ENCODE measurements around the gene AGAP1.
"Not testable (repeated sequence)": the region's sequence is repeated elsewhere in the genome, so short reads cannot be mapped to it uniquely, and the experiment has no call there.

The AGAP1 gene

GRCh38 chr2:236131073-236131692, 637.3 kb downstream of the AGAP1 start:
- H3K4me3 ChIP-seq (ENCODE audit: low read depth, low read length), result no peak overlapping the region
- DNase-seq (ENCODE audit: low read depth), result no peak
- no peak for TF ChIP-seq CTCF (IDR thresholded peaks at IDR 0.05; ENCODE audit: control insufficient read depth, extremely low read depth, insufficient read depth)

DNA sequence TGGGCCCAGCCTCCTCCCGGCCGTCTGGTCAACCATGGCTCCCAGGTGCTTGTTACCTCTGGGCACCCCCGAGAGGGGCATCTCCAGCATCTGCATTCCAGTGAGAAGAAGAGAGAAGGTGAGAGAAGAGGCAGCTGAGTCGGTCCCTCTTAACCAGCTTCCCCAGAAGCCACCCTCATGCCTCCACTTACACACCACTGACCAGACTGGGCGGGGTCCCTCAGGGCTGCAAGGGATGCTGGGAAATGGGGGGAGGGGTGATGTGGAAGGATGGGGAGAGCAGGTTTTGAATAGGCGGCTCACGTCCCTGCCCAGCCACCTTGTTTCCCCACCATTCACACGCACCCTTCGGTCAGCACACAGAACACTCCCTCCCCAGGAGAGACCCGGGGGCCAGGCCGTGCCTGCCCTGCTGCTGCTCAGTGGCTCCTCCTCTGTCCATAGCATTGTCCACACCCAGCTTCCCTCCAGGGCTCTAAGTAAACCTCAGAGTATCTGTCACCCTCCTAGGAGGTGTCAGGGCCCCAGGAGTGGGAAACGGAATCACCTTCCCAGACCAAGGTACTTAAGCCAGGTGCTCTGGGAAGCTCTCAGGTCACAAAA, 639.7 kb downstream of the AGAP1 start:
- no peak for TF ChIP-seq CTCF (IDR thresholded peaks at IDR 0.05; ENCODE audit: control insufficient read depth, extremely low read depth, insufficient read depth)
- DNase-seq (ENCODE audit: low read depth), result no peak
- no peak overlapping the region for H3K4me3 ChIP-seq (ENCODE audit: low read depth, low read length)

- TF ChIP-seq CTCF (IDR thresholded peaks at IDR 0.05; ENCODE audit: control insufficient read depth, extremely low read depth, insufficient read depth), result no peak
- DNase-seq (ENCODE audit: low read depth), result no peak
- no peak overlapping the region for H3K4me3 ChIP-seq (ENCODE audit: low read depth, low read length)
Observed at GRCh38 chr2:236136538-236136937, 642.7 kb downstream of the AGAP1 start.

DNA sequence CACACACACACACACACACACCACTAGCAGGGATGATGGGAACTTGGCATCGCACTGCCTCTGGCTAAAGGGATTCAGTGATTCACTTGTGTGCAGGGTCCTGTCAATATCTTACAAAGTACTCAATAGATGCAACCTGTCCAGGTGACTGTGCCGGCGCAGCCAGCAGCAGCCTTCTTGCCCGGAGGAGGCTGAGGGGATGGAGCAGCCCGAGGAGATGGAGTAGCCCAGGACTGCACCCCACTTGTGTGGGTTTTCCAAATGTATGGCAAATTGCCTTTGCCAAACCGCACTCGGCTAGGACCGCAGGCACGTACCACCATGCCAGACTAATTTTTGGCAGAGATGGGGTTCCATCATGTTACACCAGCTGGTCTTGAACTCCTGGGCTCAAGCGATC, 643.2 kb downstream of the AGAP1 start:
- TF ChIP-seq CTCF (IDR thresholded peaks at IDR 0.05; ENCODE audit: control insufficient read depth, extremely low read depth, insufficient read depth), result no peak
- H3K4me3 ChIP-seq (ENCODE audit: low read depth, low read length), result no peak overlapping the region
- DNase-seq (ENCODE audit: low read depth), result no peak

DNA sequence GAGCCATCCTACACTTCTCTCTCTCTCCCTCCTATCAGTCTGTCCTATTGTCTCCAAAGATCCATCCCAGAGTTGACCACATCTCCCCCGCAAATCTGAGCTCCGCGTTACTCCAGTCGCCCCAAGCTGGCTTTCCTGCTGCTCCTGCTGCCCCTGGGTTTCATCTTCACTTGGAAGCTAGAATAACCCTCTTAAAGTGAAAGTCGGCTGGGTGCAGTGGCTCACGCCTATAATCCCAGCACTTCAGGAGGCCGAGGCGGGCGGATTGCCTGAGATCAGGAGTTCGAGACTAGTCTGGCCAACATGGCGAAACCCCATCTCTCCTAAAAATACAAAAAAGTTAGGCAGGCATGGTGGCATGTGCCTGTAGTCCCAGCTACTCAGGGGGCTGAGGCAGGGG, 647.8 kb downstream of the AGAP1 start:
- not testable (repeated sequence) for H3K4me3 ChIP-seq (ENCODE audit: low read depth, low read length); DNase-seq (ENCODE audit: low read depth)

DNA sequence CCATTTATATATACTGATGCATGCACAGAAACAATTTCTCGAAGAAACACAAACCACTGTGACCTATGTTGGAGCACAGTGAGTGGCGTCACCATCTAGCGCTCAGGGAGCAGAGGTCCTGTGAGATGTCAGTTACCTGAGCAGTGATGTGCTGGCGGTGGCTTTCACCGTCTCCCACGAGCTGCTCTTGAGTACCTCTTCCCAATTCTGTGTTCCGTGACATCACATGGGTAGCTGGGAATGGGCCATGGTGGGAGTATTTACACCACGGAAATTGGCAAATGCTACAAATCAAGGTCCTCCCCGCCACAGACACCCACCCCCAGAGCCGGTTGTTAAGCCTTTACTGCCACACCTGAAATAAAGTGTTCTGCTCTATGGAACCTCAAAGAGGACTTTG, 650.0 kb downstream of the AGAP1 start:
- no peak overlapping the region for H3K4me3 ChIP-seq (ENCODE audit: low read depth, low read length)
- no peak for DNase-seq (ENCODE audit: low read depth)
- TF ChIP-seq CTCF (IDR thresholded peaks at IDR 0.05; ENCODE audit: control insufficient read depth, extremely low read depth, insufficient read depth), result no peak

DNA sequence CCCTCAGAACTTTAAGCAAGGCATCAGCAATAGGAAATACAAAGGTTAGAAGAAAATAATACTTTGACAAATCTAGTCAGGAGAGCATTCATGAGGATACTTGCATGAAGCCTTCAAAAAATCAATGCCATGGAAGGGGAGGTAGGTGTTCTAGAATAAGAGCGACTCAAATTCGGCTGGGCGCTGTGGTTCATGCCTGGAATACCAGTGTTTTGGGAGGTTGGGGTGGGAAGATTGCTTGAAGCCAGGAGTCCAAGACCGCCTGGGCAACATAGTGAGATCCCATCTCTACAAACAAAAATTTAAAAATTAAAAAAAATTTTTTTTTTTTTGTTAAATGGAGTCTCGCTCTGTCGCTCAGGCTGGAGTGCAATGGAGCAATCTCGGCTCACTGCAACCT, 652.6 kb downstream of the AGAP1 start:
- H3K4me3 ChIP-seq (ENCODE audit: low read depth, low read length), result no peak overlapping the region
- TF ChIP-seq CTCF (IDR thresholded peaks at IDR 0.05; ENCODE audit: control insufficient read depth, extremely low read depth, insufficient read depth), result no peak
- no peak for DNase-seq (ENCODE audit: low read depth)
